Ovary (tissue), 9 donors: Measurements from ENCODE around the gene HDAC11. TPM values are rescaled to one million over a fixed set of nuclear protein-coding genes. Genes with fewer than 3 reads are reported as not detected.
A peak's percentile ranks its signal among the peaks of the same experiment; 100 is the strongest.

Experiments
- DNase-seq, 5 donors: peaks; one replicate each; pipeline ENCODE4 v3.0.0-alpha.2; 2019 to 2020
- H3K27ac ChIP-seq, 2 donors: fragments of 200-600 bp; one replicate each; pipeline versions ENCODE4 v1.5.1 to v1.8.0; 2019 to 2022
- H3K27me3 ChIP-seq: fragments of 200-600 bp; one replicate; pipeline ENCODE4 v1.8.0; 2022
- H3K36me3 ChIP-seq: fragments of 200-600 bp; sonication (generic); one replicate; pipeline ENCODE4 v1.5.1; 2019
- H3K4me1 ChIP-seq: one replicate; pipeline ENCODE4 v1.8.1; 2013; ENCODE audit warnings: mild to moderate bottlenecking, moderate library complexity; ENCODE audit not compliant: insufficient read depth
- H3K4me3 ChIP-seq: fragments of 200-600 bp; sonication (generic); one replicate; pipeline ENCODE4 v1.5.1; 2017
- H3K9me3 ChIP-seq, 2 donors: fragments of 200-600 bp in 1 of 2; sonication (generic) in 1 of 2; one replicate each; pipeline versions ENCODE4 v1.5.1 to v1.8.1; 2013 to 2019; ENCODE audit warnings: mild to moderate bottlenecking in 1 of 2, moderate library complexity in 1 of 2
- EP300 ChIP-seq: sonication (generic); formaldehyde crosslinking; IDR thresholded peaks from one replicate; pipeline ENCODE4 v1.6.1; 2017; ENCODE audit warnings: antibody characterized with exemption
- POLR2A ChIP-seq: fragments of 450-650 bp; IDR thresholded peaks from one replicate; pipeline ENCODE4 v1.6.1; 2017; ENCODE audit warnings: antibody characterized with exemption, mild to moderate bottlenecking, moderate library complexity
- WGBS, 3 donors: extraction: QIAGEN DNeasy Blood & Tissue Kit in 1 of 3; methylation state at CpG; one replicate each; pipeline versions ENCODE4 v1.1.5 to v1.1.7; 2013 to 2017; 5-methylcytosine and 5-hydroxymethylcytosine counted together
- intact Hi-C, 4 donors: fragments of 100-400 bp; cut with DNase I; formaldehyde crosslinking; loops; one replicate each; pipeline versions ENCODE4 v1.11.0 to v1.15.1; 2022 to 2023
- polyA plus RNA-seq, 2 donors: library from polyadenylated mRNA; stranded (reverse); fragments of 200-250 nt in 1 of 2; fragments of 350-450 nt in 1 of 2; fragmentation: Illumina TruSeq in 1 of 2; extraction: RNeasy Lipid Tissue Mini Kit (QIAGEN cat#74804) in 1 of 2; gene quantifications; one replicate each; pipeline ENCODE4 v1.2.3, GENCODE V29; 2013 to 2014
- total RNA-seq, 7 donors: library from RNA; depleted of rRNA in 2 of 7; stranded (reverse); fragments of >200 nt in 2 of 7; fragmentation: NEBNext Ultra II Directional in 3 of 7; extraction: Animal tissue kit (Norgen Biotek cat#: 25700) in 3 of 7; gene quantifications; one replicate each; pipeline versions ENCODE4 v1.1.0 to v1.2.4, GENCODE V29; 2016 to 2023
- TF ChIP-seq, protein P1 (sequence below), 3 donors: fragments of 450-650 bp in 2 of 3; fragments of 200-600 bp in 1 of 3; IDR thresholded peaks; one replicate each; pipeline versions ENCODE4 v1.5.1 to v1.8.0; 2016 to 2022; ENCODE audit warnings: antibody characterized with exemption in 3 of 3, mild to moderate bottlenecking in 1 of 3
- donor health status: DM: no; HTN: no; CAD: no; lungs with moderate emphysema.
- donor health status: DM: no; HTN: no; CAD: no.
- donor health status: Bipolar disorder and iron deficiency.
- donor health status: DM: yes; HTN: yes; CAD: no.
- donor health status: DM: no; HTN: no; CAD: no.
- donor health status: DM: yes; HTN: yes; CAD: no.

Gene HDAC11
- total and polyA plus RNA-seq, 9 donors = 6.4 to 27.1 (median 19.6) TPM

DNA sequence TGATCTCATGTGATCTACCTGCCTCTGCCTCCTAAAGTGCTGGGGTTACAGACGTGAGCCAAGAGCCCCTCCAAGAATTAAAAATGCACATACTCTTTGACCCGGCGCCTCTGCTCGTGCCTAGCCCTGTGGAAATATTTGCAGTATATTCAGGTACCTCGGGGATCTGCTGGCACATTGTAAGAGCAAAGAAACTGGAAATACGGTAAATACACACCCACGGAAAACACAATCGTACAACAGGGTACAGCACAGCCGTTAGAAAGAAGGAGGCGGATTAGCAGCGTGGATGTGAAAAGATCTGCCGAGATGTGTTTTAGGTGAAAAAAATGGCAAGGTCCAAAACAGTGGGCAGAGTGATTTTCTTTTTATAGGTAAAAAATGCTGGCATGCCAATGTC lies 6.1 kb upstream of the HDAC11 start:
- WGBS, 3 donors = 67 to 74% (median 68%) methylated on average over 12 of the region's 12 CpGs
- no peak for TF ChIP-seq POLR2A
- TF ChIP-seq EP300 = no peak
- TF ChIP-seq, protein P1, sequence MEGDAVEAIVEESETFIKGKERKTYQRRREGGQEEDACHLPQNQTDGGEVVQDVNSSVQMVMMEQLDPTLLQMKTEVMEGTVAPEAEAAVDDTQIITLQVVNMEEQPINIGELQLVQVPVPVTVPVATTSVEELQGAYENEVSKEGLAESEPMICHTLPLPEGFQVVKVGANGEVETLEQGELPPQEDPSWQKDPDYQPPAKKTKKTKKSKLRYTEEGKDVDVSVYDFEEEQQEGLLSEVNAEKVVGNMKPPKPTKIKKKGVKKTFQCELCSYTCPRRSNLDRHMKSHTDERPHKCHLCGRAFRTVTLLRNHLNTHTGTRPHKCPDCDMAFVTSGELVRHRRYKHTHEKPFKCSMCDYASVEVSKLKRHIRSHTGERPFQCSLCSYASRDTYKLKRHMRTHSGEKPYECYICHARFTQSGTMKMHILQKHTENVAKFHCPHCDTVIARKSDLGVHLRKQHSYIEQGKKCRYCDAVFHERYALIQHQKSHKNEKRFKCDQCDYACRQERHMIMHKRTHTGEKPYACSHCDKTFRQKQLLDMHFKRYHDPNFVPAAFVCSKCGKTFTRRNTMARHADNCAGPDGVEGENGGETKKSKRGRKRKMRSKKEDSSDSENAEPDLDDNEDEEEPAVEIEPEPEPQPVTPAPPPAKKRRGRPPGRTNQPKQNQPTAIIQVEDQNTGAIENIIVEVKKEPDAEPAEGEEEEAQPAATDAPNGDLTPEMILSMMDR (IDR thresholded peaks at IDR 0.05) = no peak
- H3K27me3 ChIP-seq = no peaks in the 10 kb centered on the region

DNA sequence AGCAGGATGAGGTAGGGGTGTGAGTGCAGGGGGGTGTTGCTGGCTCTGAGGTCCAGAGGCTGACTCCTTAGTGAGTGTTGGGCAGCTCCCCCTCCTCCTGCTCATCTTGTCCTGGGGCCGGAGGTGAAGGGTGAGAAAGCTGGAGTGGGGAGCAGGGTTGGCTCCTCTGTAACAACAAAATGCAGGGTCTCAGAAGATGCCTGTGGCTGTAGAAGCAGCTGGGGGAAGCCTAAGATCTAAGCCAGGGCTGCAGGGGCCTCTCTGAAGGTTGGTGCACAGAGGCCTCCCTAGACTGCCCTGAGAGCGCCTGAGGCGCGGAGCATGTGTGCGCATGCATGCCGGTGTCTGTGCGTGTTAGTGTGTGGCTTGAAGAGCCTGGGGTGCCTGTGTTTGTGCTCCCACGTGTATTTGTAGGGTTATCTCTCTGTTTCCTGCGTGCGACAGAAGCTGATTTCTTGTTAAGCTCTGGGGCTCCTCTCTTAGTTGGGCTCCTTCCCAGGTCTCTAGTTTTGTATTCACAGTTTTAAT lies 5.3 kb upstream of the HDAC11 start:
- TF ChIP-seq, protein P1 (IDR thresholded peaks at IDR 0.05) = no peak
- TF ChIP-seq POLR2A = no peak
- no peak for TF ChIP-seq EP300

More for the DNA sequence above, 6.1 kb upstream of the HDAC11 start:
- DNase-seq = no peak
- intact Hi-C loops = loop anchor here in 1 of 4 donors (10.0 kb wide), 1 partner anchor 421 kb away; no protein-coding TSS in a partner anchor
- no peaks in the 10 kb centered on the region for H3K9me3 ChIP-seq
- H3K27ac ChIP-seq = no peak overlapping the region
- H3K4me1 ChIP-seq = peaks cover under 1% of the 10 kb centered on the region
- no peaks in the 10 kb centered on the region for H3K36me3 ChIP-seq
- H3K4me3 ChIP-seq = no peak overlapping the region

DNA sequence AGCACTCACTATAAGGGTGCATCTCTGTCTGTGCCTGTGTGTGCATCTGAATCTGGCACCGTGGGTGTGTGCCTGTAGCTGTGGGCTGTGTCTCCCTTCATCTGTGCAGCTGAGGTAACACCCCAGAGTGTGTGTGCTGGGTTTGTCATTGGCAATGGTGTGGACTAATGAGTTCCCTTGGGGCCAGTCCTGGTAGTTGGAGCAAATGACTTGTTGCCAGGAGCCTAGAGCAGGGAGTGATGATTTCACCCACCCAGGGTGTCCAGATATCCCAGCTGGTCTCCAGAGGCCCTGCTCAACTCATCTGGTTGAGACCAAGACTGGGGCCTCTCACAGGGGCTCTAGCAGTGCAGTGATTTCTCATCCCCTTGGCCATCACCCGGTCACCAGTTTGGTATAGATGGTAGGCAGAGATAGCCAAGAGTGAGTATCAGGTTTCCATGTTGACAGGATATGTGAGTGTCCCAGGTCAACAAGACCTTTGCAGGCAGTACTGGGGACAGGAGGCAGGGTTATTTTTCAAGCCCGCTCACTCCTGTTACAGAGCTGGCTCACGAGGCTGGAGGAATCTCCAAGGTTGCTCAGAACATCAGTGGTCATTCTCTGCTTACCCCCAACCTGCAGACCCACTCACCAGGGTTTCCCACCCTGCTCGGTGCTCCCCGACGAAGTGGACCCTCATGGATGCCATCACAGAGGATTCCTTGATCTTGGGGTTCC lies 4.1 kb upstream of the HDAC11 start:
- TF ChIP-seq EP300 = no peak
- TF ChIP-seq, protein P1 (IDR thresholded peaks at IDR 0.05) = no peak
- TF ChIP-seq POLR2A = no peak
- Histone ChIP-seq H3K9me3 (no peaks in the 10 kb centered on the region), H3K4me3 (no peak overlapping the region), H3K4me1 (peaks cover 7% of the 10 kb centered on the region), H3K27me3 (no peaks in the 10 kb centered on the region), H3K27ac (no peak overlapping the region), H3K36me3 (no peaks in the 10 kb centered on the region)
- WGBS, 3 donors = 44 to 55% (median 50%) methylated on average over 7 of the region's 7 CpGs
- intact Hi-C loops = loop anchor here in 1 of 4 donors (10.0 kb wide), 1 partner anchor 419 kb away; no protein-coding TSS in a partner anchor
- DNase-seq = peak in 1 of 5 donors; percentile 6

More for the DNA sequence above, 5.3 kb upstream of the HDAC11 start:
- intact Hi-C loops = loop anchor here in 1 of 4 donors (10.0 kb wide), 1 partner anchor 420 kb away; no protein-coding TSS in a partner anchor
- no peak overlapping the region for H3K4me3 ChIP-seq
- H3K4me1 ChIP-seq = peaks cover 5% of the 10 kb centered on the region
- no peak overlapping the region for H3K27ac ChIP-seq
- no peaks in the 10 kb centered on the region for H3K9me3 ChIP-seq
- no peaks in the 10 kb centered on the region for H3K36me3 ChIP-seq
- WGBS, 3 donors = 55 to 64% (median 59%) methylated on average over 10 of the region's 10 CpGs
- peak in 1 of 5 donors; percentile 17 for DNase-seq
- no peaks in the 10 kb centered on the region for H3K27me3 ChIP-seq

DNA sequence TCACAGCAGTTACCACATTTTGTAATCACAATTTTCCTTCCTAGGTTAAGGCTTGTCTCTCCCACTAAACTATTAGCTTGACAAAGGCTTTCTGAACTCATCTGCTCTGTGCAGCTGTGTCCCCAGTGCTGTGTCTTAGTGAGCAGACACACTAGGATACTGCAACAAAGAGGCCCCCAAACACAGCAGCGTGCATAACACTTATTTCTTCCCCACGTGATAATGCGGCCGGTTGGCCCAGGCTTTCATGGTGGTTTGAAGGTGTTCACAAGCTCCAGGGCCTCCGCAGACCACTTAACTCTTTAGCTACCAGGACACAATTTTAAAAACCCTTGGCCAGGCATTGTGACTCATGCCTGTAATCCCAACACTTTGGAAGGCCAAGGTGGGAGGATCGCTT lies 2.2 kb upstream of the HDAC11 start:
- TF ChIP-seq, protein P1 (IDR thresholded peaks at IDR 0.05) = no peak
- H3K27me3 ChIP-seq = no peaks in the 10 kb centered on the region
- H3K4me1 ChIP-seq = peaks cover 7% of the 10 kb centered on the region
- H3K36me3 ChIP-seq = no peaks in the 10 kb centered on the region
- intact Hi-C loops = loop anchor here in 1 of 4 donors (10.0 kb wide), 1 partner anchor 417 kb away; no protein-coding TSS in a partner anchor
- no peaks in the 10 kb centered on the region for H3K9me3 ChIP-seq
- no peak overlapping the region for H3K4me3 ChIP-seq
- peak in 1 of 5 donors; percentile 23 for DNase-seq
- H3K27ac ChIP-seq = no peak overlapping the region
- WGBS, 3 donors = 50 to 59% (median 56%) methylated on average over 6 of the region's 6 CpGs
